Stimulated activated CD8-positive, alpha-beta memory T cell treated with anti-CD3 and anti-CD28 coated beads, Interleukin-15, amount 100 ng/mL, for 4 hours (primary cell): ENCODE data around the gene HHIP.

Source experiments
- DNase-seq, 2 donors: peaks; one replicate each; pipeline ENCODE4 v3.0.0-alpha.2; 2020; ENCODE audit warnings: low read depth in 2 of 2

The HHIP gene

DNA sequence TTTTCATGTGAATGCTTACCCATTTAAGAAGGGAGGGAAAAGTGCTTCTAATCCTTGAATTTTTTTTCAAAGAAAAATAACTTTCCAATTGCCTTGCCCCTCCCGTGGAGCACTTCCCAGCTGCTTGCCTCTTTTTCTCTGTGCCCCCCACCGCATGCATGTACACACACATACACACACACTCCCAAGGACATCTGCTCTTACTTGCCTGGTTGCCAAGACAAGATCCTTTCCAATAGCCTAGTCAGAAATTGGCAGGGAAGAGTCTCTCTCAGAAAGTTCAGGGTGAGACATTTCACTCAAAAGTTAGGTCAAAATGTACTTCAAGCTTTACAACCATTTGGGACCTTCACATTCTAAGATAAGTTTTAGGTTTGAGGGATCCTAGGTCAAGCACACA, 10.9 kb downstream of the HHIP start:
- DNase-seq, result no peak

- DNase-seq, result no peak
Measured at GRCh38 chr4:144658015-144658567, 12.1 kb downstream of the HHIP start.

DNA sequence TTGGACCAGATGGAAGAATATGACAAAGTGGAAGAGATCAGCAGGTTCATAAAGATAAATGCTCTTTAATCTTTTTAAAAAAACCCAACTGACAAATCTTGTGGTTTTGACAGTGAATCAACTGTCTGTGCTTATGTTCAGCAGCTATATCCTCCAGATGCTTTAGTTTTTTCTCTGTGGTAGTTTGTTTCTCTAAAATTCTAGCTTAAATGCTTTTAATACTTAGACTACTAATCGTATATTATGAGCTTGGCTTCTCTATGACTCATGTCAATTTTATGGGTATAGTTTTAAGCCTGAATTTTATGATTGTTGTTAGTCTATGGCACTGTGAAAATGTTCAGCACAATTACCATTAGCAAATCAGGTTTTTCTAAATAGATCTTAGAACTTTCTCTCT, 12.9 kb downstream of the HHIP start:
- no peak for DNase-seq

DNA sequence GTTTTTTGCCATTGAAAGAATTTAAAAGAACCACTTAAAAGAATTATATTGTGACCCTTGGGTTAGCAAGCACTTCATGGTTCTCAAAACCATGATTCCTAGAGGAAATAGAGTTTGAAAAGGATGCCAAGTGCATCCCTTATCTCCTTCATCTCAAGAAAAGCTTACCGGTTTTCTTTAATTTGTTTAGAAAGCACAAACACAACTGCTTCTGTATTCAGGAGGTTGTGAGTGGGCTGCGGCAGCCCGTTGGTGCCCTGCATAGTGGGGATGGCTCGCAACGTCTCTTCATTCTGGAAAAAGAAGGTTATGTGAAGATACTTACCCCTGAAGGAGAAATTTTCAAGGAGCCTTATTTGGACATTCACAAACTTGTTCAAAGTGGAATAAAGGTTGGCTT, 13.5 kb downstream of the HHIP start:
- DNase-seq, result no peak

- no peak for DNase-seq
Measured at GRCh38 chr4:144663834-144664475, 18.0 kb downstream of the HHIP start.

DNA sequence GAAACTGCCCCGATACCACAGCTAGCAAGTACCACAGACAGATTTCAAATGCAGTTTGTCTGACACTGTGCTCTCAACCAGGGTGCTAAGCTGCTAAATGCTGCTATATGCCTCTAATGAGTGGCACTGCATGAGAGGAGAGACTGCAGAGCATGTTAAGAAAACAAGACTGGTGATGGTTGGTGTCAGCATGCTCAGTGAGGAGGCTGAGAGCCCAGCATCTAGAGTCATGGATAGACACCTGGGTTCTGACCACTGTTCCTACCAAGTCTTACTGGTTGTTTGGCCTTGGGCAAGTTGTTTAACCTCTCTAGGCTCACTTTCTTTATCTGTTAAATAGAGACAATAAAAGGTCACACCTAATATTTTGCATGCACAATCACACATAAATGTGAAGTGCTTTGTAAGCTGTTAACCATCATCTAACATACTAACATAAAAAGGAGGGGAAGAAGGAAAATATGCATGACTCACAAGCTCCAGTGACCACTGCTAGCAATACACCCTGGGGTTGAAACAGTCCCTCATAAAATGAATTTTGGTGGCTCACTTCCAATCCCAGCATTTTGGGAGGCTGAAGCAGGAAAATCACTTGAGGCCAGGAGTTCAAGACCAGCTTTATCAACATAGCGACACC, 20.7 kb downstream of the HHIP start:
- no peak for DNase-seq

DNA sequence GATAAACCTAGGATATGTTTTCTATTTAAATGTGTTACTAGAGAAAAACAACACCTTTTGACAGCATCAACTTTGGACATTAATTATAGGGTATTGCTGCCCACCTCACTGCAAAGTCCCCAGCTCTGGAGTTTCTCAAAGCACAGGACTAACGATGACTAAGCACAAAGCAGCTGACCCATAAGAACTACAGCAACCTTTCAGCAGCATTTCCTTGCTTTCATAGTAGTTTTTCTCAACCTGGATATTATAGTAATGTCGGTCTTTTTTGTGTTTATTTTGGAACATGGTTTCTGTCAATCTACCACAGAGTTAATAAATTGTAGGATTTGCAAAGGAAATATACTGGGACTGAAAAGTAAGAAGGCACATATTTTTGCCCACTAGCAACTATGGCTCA, 21.5 kb downstream of the HHIP start:
- no peak for DNase-seq

DNA sequence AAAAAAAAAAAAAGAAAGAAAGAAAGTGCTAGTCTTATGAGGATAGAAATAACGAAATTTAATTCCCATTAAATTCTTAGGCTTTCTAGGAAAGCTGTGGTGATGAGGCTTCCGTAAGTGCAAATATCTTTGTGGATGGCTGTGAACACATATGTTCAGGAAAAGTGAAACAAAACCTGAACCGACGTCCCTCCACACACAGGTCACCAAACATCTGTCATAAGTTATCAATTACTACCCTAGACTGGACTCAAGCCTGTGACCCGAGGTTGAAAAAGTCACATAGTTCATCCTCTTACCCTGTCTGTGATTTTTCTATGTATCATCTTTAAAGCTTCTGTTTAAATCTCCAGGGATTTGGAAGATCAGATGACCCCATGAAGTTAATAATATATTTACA, 24.8 kb downstream of the HHIP start:
- DNase-seq, result no peak

DNA sequence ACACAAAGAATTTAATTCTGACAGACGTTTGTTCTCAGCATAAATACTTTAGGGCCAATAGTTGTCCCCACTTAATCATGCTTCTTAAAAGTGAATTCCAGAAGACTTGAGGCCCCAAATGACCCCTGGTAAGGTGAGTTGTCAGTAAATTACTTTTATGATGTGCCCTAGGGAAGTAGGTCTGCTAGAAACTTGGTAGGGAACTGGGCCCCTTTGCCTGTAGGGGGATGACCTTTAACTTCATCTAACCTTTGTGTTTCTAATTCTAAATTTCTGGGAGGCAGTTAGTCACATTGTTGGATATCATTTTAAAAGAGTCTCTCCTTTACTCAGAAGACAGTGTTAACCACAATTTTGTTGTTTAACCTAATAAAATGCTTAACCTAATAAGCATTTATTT, 28.8 kb downstream of the HHIP start:
- DNase-seq, result no peak

DNA sequence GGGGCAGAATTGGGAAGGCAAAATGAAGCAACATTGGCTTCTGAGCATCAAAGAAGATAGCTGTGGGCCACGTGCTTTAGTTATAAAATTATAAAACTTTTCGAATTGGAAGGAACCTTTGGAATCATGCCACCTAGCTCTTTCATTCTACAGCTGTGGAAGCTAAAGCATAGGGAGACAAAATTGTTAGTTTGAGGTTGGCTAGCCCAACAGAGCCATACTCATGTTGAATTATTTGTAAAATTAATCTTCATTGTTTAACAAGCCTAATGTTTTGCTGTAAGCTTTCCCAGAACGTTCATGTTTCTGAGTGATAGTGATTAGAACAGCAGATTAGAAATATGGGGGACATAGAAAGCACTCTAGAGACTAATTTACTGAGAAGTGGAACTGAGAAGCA, 35.9 kb downstream of the HHIP start:
- DNase-seq, result no peak

DNA sequence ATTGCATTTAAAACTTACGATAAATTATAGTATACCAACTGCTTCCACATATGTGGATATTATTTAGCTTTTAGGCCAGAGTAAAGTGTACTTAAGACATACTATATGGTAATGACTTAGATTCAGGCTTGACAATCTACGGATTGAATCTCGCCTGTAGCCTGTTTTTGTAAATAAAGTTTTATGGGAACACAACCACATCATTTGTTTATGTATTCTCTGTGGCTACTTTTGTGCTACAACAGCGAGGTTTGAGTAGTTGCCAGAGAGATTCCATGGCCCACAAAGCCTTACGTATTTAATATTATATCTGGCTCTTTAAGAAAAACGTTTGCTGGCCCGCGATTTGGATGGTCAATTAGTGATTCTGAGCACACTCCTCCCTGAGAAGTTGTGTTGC, 37.6 kb downstream of the HHIP start:
- DNase-seq, result no peak

DNA sequence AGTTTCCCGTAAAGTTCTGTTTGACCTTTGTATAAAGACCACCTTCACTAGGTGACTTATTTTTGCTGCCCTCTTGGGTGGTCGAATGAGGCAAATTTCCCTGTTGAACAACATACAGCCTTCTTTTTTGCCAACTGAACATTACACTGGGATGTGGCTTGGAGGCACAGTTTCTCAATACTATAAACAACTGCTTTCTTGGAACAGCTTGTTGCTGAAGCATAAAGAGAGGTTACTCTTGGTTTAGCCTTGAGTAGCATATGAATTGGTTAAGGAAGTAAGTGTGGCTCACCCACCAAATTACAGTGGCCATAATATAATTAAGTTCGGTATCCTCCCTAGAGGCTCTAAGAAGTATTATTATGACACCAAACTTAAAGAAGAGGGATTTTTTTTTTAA, 40.0 kb downstream of the HHIP start:
- no peak for DNase-seq

GRCh38 chr4:144686921-144687320, 41.0 kb downstream of the HHIP start:
- no peak for DNase-seq

DNA sequence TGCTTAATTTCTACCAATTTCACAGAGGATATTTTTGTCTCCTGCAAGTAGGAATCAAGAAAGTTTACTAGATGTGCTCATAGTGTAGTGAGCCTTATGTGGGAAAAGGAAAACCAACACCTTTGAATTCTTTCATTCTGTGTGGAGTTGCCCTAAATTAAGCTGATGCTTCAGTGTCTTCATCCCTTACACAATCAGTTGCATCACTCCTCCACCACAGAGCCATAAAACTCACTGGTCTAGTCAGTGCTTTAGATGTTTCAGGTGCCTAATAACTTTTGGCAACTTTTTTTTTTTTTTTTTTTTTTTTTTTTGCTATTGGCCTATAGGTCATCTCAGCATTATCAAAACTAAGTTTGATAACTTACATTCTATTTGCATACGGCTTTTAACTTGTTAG, 41.5 kb downstream of the HHIP start:
- no peak for DNase-seq

DNA sequence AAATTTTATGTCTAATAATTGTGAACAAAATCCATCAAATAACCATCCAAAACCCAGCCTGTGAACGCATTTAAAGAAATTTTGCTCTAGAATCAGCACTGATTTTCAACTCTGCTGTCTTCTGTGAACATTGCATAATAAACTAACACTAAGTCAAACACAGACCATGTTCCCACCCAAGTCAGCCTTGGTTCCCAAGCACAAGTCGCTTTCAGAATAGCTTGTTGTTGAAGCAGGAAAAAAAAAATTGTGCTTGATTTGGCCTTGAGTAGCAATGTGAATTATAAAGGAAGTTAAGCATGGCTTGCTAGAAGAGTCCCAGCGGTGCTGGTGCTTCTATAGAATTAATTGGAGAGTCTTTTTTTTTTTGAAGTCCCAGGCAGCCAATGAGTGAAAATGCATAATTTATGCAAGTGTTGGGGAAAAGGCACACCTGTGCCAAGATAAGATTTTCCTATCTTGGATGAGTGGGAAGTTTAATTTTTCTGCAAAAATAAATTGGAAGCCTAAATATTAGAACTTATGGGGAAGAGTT, 42.1 kb downstream of the HHIP start:
- no peak for DNase-seq

GRCh38 chr4:144689125-144689524, 43.2 kb downstream of the HHIP start:
- no peak for DNase-seq

GRCh38 chr4:144695721-144696120, 49.8 kb downstream of the HHIP start:
- no peak for DNase-seq

DNA sequence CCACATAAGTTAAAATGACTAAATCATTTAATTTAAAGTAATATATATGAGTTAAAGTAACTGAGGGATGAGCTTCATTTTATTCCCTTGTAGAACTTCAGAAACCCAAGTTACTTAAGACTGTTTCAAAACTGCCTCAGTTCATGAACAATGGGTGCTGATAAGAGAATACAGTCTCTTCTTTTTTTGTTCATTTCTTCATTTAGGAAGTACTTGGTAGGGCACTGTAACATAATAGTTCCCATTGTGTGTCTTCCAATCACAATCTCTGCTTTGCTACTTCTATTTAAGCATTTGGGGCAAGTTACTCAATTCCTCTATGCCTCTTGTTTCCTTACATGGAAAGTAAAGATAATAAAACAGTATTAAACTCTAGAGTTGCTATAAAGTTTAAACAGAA, 50.4 kb downstream of the HHIP start:
- DNase-seq, result no peak

DNA sequence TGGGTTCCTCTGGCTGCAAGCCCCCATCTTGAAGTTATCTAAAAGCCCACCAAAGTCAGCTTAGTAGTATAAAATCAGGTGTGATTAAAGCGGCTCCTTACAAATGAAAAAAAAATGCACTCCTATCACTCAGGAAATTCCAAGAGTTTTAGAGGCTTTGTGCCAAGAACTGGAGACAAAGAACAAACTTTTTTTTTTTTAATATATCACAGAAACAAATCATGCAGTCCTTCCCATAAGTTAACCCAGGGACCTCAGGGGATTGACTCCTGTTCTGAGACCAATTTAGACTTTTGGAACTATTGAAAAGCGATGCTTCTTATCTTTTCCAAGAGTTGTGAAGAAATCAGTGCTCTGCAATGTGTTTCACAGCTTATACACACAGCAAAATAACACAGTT, 53.6 kb downstream of the HHIP start:
- DNase-seq, result no peak

- no peak for DNase-seq
Measured at GRCh38 chr4:144701683-144702233, 55.8 kb downstream of the HHIP start.

- DNase-seq, result no peak
Measured at GRCh38 chr4:144703494-144703893, 57.5 kb downstream of the HHIP start.

DNA sequence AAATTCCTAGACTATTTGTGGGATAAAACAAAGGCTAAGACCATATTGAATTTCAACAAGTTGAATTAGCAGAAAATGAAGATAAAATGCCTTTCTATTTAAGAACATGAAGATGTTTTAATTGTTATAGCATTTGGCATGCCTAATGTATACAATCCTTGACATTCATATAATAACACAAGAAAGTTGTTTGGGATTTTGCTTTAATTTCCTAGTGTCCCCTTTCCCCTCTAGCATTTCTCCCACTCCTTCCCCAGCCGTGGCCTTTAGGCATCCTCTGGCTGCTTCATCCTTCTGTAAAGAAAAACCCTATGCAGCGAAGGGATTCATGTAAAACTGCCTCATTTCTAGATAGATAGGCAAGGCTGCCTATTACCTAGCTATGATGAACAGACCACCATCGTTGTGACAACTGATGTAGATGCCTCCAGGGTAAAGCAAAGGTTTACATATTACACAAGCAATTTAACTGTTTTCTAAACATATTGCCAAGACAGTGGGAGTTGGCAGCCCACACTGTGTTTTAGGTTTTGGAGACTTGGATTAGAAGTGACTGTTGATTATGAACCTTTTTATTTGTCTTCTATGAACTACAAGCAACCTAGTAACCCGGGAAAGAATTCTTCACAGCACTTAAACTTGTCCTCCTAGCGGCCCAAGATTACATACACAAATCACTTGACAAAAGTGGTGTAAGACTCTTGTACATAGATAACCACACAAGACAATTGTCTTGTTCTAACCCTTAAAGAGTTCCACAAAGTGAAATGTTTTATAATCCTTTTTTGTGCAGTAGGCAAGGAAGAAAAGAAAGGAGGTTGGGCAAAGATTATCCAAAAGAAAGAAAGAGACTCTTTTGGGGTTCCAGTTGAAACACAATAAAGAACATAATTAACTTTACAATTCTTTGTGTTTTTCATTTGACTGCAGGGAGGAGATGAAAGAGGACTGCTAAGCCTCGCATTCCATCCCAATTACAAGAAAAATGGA, 59.9 kb downstream of the HHIP start:
- no peak for DNase-seq
